Endothelial cell of umbilical vein (primary cell): ENCODE measurements around the gene PMIS2. TPM values are rescaled to one million over a fixed set of nuclear protein-coding genes. Genes with fewer than 3 reads are reported as not detected.

Source experiments
- BruUV-seq: library from RNA; stranded (reverse); fragments of 400-500 nt; replicated peaks from 2 replicates; lab custom pipeline; 2021; lab: Mats Ljungman, UMichigan
- CTCF ChIA-PET: fragments of 300-600, 350-600 bp; sonication (Branson Sonifier 250); formaldehyde crosslinking; loops from one replicate; lab custom pipeline; 2021; ENCODE audit warnings: antibody characterized with exemption, inconsistent platforms; lab: Charles Lee
- POLR2A ChIA-PET: fragments of 300-600, 350-600 bp; sonication (Branson Sonifier 250); formaldehyde crosslinking; loops from one replicate; lab custom pipeline; 2021; ENCODE audit warnings: antibody characterized with exemption, inconsistent platforms; lab: Charles Lee
- DNase-seq: peaks from one replicate; pipeline ENCODE4 v3.0.0-alpha.2; 2011; ENCODE audit warnings: low read depth, low spot score
- FAIRE-seq: peaks from 2 replicates; lab custom pipeline; 2011; peaks lifted over from hg19 to GRCh38; lab: Jason Lieb, UNC
- H2AFZ ChIP-seq: 2 replicates; pipeline ENCODE4 v1.6.0; 2012; ENCODE audit warnings: low read depth, low read length, control low read depth, inconsistent platforms
- H3K27ac ChIP-seq: 2 replicates; pipeline ENCODE4 v1.5.1; 2011; ENCODE audit warnings: low read depth, mild to moderate bottlenecking, control low read depth, low read length, moderate library complexity; ENCODE audit not compliant: insufficient read depth
- H3K27me3 ChIP-seq, 2 experiments: 2 replicates each; pipeline versions ENCODE4 v1.6.0 to v1.6.1; 2011; ENCODE audit warnings: low read length in 2 of 2, mixed read lengths in 1 of 2; ENCODE audit not compliant: control insufficient read depth in 2 of 2, insufficient read depth in 2 of 2
- H3K36me3 ChIP-seq, 2 experiments: 2 replicates in 1 of 2; 3 replicates in 1 of 2; pipeline ENCODE4 v1.5.1; 2011; ENCODE audit warnings: low read length in 2 of 2, mild to moderate bottlenecking in 1 of 2, moderate library complexity in 1 of 2; ENCODE audit not compliant: control insufficient read depth in 2 of 2, insufficient read depth in 2 of 2; ENCODE audit errors: extremely low read depth in 1 of 2
- H3K4me1 ChIP-seq: 3 replicates; pipeline ENCODE4 v1.5.1; 2011; ENCODE audit warnings: mild to moderate bottlenecking, low read length; ENCODE audit not compliant: control insufficient read depth, insufficient read depth; ENCODE audit errors: extremely low read depth
- H3K4me2 ChIP-seq: 2 replicates; pipeline ENCODE4 v1.6.1; 2011; ENCODE audit warnings: low read length, control low read depth, mixed read lengths; ENCODE audit not compliant: insufficient read depth
- H3K4me3 ChIP-seq, 3 experiments: fragments of 200-600 bp in 1 of 3; sonication (generic), shearing (Covaris generic) in 1 of 3; replicated peaks in 1 of 3; 2 replicates each; pipeline ENCODE4 v1.5.1; 2011 to 2016; ENCODE audit warnings: control low read depth in 3 of 3, low read length in 3 of 3, mild to moderate bottlenecking in 2 of 3, inconsistent platforms in 1 of 3, low read depth in 1 of 3, moderate library complexity in 1 of 3; ENCODE audit not compliant: insufficient read depth in 1 of 3
- H3K79me2 ChIP-seq: 2 replicates; pipeline ENCODE4 v1.6.0; 2012; ENCODE audit warnings: low read length, inconsistent platforms; ENCODE audit not compliant: control insufficient read depth, insufficient read depth
- H3K9ac ChIP-seq: replicated peaks from 2 replicates; pipeline ENCODE3; 2011; ENCODE audit warnings: low read length, control low read depth; ENCODE audit not compliant: insufficient read depth; ENCODE audit errors: extremely low read depth
- H3K9me1 ChIP-seq: replicated peaks from 3 replicates; pipeline ENCODE4 v1.6.0; 2011; ENCODE audit warnings: mild to moderate bottlenecking, low read length; ENCODE audit not compliant: control insufficient read depth, insufficient read depth; ENCODE audit errors: extremely low read depth
- H3K9me3 ChIP-seq: replicated peaks from 2 replicates; pipeline ENCODE4 v1.5.1; 2012; ENCODE audit warnings: low read length, inconsistent platforms; ENCODE audit not compliant: control insufficient read depth, insufficient read depth
- H4K20me1 ChIP-seq: replicated peaks from 2 replicates; pipeline ENCODE3; 2011; ENCODE audit warnings: mild to moderate bottlenecking, low read length; ENCODE audit not compliant: control insufficient read depth, insufficient read depth; ENCODE audit errors: extremely low read depth
- CTCF ChIP-seq, 2 donors: IDR thresholded peaks; 1 replicate in 1 of 2; 2 replicates in 1 of 2; pipeline ENCODE4 v1.5.1; 2011; ENCODE audit warnings: low read length in 2 of 2, mild to moderate bottlenecking in 2 of 2, moderate library complexity in 2 of 2, control low read depth in 1 of 2, inconsistent platforms in 1 of 2, low read depth in 1 of 2; ENCODE audit not compliant: insufficient read depth in 1 of 2; ENCODE audit errors: extremely low read depth in 1 of 2
- MYC ChIP-seq: IDR thresholded peaks from one replicate; pipeline ENCODE4 v1.6.1; 2011; ENCODE audit warnings: mild to moderate bottlenecking, low read depth, low read length
- dilution Hi-C: fragments of 300-500 bp; cut with MboI; formaldehyde crosslinking; loops from one replicate; pipeline ENCODE4 v1.15.0; 2019; ENCODE audit warnings: low sequenced_read_pairs; ENCODE audit not compliant: extremely low pct_ligation_motif_present
- intact Hi-C: fragments of 100-400 bp; cut with micrococcal nuclease; formaldehyde crosslinking; loops from one replicate; pipeline ENCODE4 v1.10.0; 2022
- polyA plus RNA-seq, 4 experiments: library from polyadenylated mRNA; depleted of rRNA in 3 of 4; stranded (reverse) in 3 of 4; unstranded in 1 of 4; fragments of >200 nt; gene quantifications; 2 replicates each; pipeline versions ENCODE4 v1.2.1 to v1.2.3, GENCODE V29; 2011 to 2012; ENCODE audit warnings: missing spikeins in 1 of 4
- total RNA-seq: library from RNA; stranded (reverse); gene quantifications from 2 replicates; pipeline ENCODE4 v1.2.3, GENCODE V29; 2021

PMIS2 gene
- total and polyA plus RNA-seq, 2 donors (not counting 3 experiments of a cell fraction or from before 2014, with no cell fraction given): not detected

DNA sequence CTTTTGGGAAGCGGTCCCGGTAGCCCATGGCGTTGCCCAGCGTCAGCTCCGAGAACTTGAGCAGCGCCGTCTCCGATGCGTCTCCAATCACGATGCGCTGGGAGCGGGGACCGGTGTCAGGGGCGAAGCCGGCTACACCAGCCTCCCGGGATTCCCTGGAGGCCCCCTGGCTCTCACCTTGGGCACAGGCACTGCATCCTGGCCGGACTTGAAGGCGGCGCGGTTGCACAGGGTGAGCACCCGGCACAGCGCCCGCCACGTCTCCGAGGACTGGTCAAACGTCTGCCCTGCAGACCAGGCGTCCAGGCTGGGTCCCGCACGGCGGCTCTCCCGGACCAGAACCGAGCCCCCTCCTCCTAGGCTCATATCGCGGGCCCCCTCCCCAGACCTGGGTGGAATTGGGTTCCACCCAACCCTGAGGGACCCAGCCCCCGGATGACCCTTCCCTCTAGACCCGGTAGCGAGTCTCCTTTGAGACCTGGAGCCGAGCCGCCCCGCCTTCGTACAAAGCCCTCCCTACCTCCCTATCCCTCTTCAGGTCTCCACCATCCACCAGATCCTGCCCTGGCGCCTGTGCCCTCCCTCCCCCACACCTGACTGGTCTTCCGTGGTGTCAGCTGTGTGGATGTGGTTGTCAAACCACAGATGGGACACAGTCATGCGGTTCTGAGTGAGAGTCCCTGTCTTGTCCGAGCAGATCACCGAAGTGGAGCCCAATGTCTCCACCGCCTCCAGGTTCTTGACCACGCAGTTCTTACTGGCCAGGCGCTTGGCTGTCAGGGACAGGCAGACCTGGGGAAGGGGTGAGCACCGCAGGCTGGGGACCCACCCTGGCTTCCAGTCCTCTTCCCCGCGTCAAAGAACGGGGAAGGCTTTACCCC lies 27.3 kb upstream of the PMIS2 start:
- FAIRE-seq: no peak
- Histone ChIP-seq H3K79me2 (no peaks in the 10 kb centered on the region), H4K20me1 (no peaks in the 10 kb centered on the region), H3K4me2 (no peak overlapping the region), H3K27ac (no peak overlapping the region), H3K27me3 (peaks cover 0 to 4% of the 10 kb centered on the region in 2 experiments), H3K9me3 (no peaks in the 10 kb centered on the region), H3K4me1 (no peaks in the 10 kb centered on the region), H3K4me3 (no peak overlapping the region), H3K9me1 (no peaks in the 10 kb centered on the region), H2AFZ (peak overlapping the region; percentile 16), H3K9ac (no peak overlapping the region), H3K36me3 (no peaks in the 10 kb centered on the region)
- DNase-seq: no peak
- CTCF ChIA-PET: interaction anchor here (0.6 to 1.6 kb wide), 4 partner anchors 9 to 262 kb away, joined by 3 to 18 read pairs (median 4); no protein-coding TSS in a partner anchor
- intact Hi-C loops (no loop called here), dilution Hi-C loops (no loop called here)
- BruUV-seq: no TSS peak
- TF ChIP-seq MYC: no peak
- POLR2A ChIA-PET: interaction anchor here (0.6 kb wide), 1 partner anchor 533 kb away, joined by 3 read pairs; no protein-coding TSS in a partner anchor

DNA sequence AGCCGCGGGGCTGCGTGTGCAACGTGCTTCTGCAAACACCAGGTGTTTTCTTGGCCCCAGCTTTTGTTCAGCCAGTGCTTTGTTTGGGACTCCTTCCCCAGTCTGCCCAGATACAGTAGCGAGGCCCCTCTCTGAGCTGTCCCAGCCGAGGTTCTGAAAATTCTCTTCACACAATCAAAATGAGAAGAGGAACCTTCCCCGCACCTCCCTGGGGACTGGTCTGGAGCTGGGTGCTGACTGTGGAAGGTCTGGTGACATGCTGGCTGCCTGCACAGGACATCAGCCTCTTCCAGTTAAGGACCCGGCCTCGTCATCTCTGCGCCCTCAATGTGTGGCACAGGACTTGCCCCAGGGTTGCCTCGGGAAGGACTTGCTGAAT lies 26.7 kb upstream of the PMIS2 start:
- no peak for DNase-seq
- no peak for TF ChIP-seq CTCF (IDR thresholded peaks at IDR 0.05; ENCODE audit: extremely low read depth in 1 of 2, insufficient read depth in 1 of 2, low read depth in 1 of 2, low read length in 2 of 2)
- no peaks in the 10 kb centered on the region for H4K20me1 ChIP-seq
- peaks cover 0 to 4% of the 10 kb centered on the region in 2 experiments for H3K27me3 ChIP-seq
- dilution Hi-C loops: no loop called here
- no peaks in the 10 kb centered on the region for H3K9me1 ChIP-seq
- no TSS peak for BruUV-seq
- H2AFZ ChIP-seq: no peak overlapping the region
- no peak overlapping the region for H3K4me2 ChIP-seq
- H3K9ac ChIP-seq: no peak overlapping the region
- no peak for FAIRE-seq
- H3K4me1 ChIP-seq: no peaks in the 10 kb centered on the region
- no peaks in the 10 kb centered on the region for H3K9me3 ChIP-seq
- ChIA-PET POLR2A (no interaction called here), CTCF (interaction anchor here (0.7 kb wide), 1 partner anchor 11 kb away, joined by 4 read pairs; no protein-coding TSS in a partner anchor)
- H3K36me3 ChIP-seq: no peaks in the 10 kb centered on the region
- intact Hi-C loops: no loop called here
- no peak overlapping the region for H3K27ac ChIP-seq
- no peaks in the 10 kb centered on the region for H3K79me2 ChIP-seq
- H3K4me3 ChIP-seq: no peak overlapping the region
